ENCODE results near the gene TSPAN19.

Gene TSPAN19

GRCh38 chr12:85060916-85061315, 24.8 kb upstream of the TSPAN19 start:
- Histone ChIP-seq H3K56ac (ENCODE audit: low read length) (no peak overlapping the region), H4K8ac (ENCODE audit: low read depth, low read length) (no peak overlapping the region), H3K79me2 (ENCODE audit: control insufficient read depth, insufficient read depth, low read length) (no peaks in the 10 kb centered on the region), H2BK5ac (ENCODE audit: low read length) (no peak overlapping the region), H3K18ac (ENCODE audit: low read length) (no peak overlapping the region), H3K36me3 (ENCODE audit: control insufficient read depth, insufficient read depth, low read length) (no peaks in the 10 kb centered on the region), H3K4me1 (ENCODE audit: control insufficient read depth, low read depth, low read length) (no peaks in the 10 kb centered on the region), H4K5ac (ENCODE audit: low read length) (no peak overlapping the region), H3K79me1 (ENCODE audit: low read length) (no peaks in the 10 kb centered on the region), H2BK120ac (ENCODE audit: low read depth, low read length) (no peak overlapping the region), H2BK15ac (replicated peaks; ENCODE audit: low read depth) (no peak overlapping the region), H3K23ac (ENCODE audit: low read length) (no peak overlapping the region), H3K4ac (ENCODE audit: low read depth, low read length) (no peak overlapping the region), H3K4me3 (ENCODE audit: low read length) (no peak overlapping the region), H3K9ac (ENCODE audit: low read length) (no peak overlapping the region), H2AK5ac (ENCODE audit: low read length) (no peak overlapping the region), H3K4me2 (ENCODE audit: low read length) (no peak overlapping the region), H3K27me3 (ENCODE audit: insufficient read depth, low read length, poor library complexity) (no peaks in the 10 kb centered on the region), H3K27ac (ENCODE audit: low read depth, low read length) (no peak overlapping the region)
- no CpG with 5 or more reads among the region's 2 CpGs for WGBS (ENCODE audit: extremely low coverage, insufficient coverage, low lambda C conversion rate)
- DNase-seq = no peak

- Histone ChIP-seq H3K4me2 (ENCODE audit: low read length) (no peak overlapping the region), H3K23ac (ENCODE audit: low read length) (no peak overlapping the region), H3K79me2 (ENCODE audit: control insufficient read depth, insufficient read depth, low read length) (no peaks in the 10 kb centered on the region), H4K8ac (ENCODE audit: low read depth, low read length) (no peak overlapping the region), H3K27me3 (ENCODE audit: insufficient read depth, low read length, poor library complexity) (no peaks in the 10 kb centered on the region), H3K9ac (ENCODE audit: low read length) (no peak overlapping the region), H3K27ac (ENCODE audit: low read depth, low read length) (no peak overlapping the region), H3K4me3 (ENCODE audit: low read length) (no peak overlapping the region), H2BK120ac (ENCODE audit: low read depth, low read length) (no peak overlapping the region), H3K4me1 (ENCODE audit: control insufficient read depth, low read depth, low read length) (no peaks in the 10 kb centered on the region), H3K79me1 (ENCODE audit: low read length) (no peaks in the 10 kb centered on the region), H3K56ac (ENCODE audit: low read length) (no peak overlapping the region), H2AK5ac (ENCODE audit: low read length) (no peak overlapping the region), H3K36me3 (ENCODE audit: control insufficient read depth, insufficient read depth, low read length) (no peaks in the 10 kb centered on the region), H4K5ac (ENCODE audit: low read length) (no peak overlapping the region), H3K18ac (ENCODE audit: low read length) (no peak overlapping the region), H3K4ac (ENCODE audit: low read depth, low read length) (no peak overlapping the region), H2BK5ac (ENCODE audit: low read length) (no peak overlapping the region), H2BK15ac (replicated peaks; ENCODE audit: low read depth) (no peak overlapping the region)
- no CpG with 5 or more reads among the region's 6 CpGs for WGBS (ENCODE audit: extremely low coverage, insufficient coverage, low lambda C conversion rate)
- DNase-seq = no peak
Measured at GRCh38 chr12:85059594-85059993, 23.5 kb upstream of the TSPAN19 start.

GRCh38 chr12:85058339-85058738, 22.3 kb upstream of the TSPAN19 start:
- no CpG with 5 or more reads among the region's 3 CpGs for WGBS (ENCODE audit: extremely low coverage, insufficient coverage, low lambda C conversion rate)
- DNase-seq = no peak
- no peak overlapping the region for H3K4me2 ChIP-seq (ENCODE audit: low read length)
- H2BK15ac ChIP-seq (replicated peaks; ENCODE audit: low read depth) = no peak overlapping the region
- H3K4me3 ChIP-seq (ENCODE audit: low read length) = no peak overlapping the region
- no peak overlapping the region for H3K9ac ChIP-seq (ENCODE audit: low read length)
- no peak overlapping the region for H2BK120ac ChIP-seq (ENCODE audit: low read depth, low read length)
- H3K18ac ChIP-seq (ENCODE audit: low read length) = no peak overlapping the region
- no peaks in the 10 kb centered on the region for H3K79me1 ChIP-seq (ENCODE audit: low read length)
- H2AK5ac ChIP-seq (ENCODE audit: low read length) = no peak overlapping the region
- no peaks in the 10 kb centered on the region for H3K4me1 ChIP-seq (ENCODE audit: control insufficient read depth, low read depth, low read length)
- no peaks in the 10 kb centered on the region for H3K27me3 ChIP-seq (ENCODE audit: insufficient read depth, low read length, poor library complexity)
- no peak overlapping the region for H4K8ac ChIP-seq (ENCODE audit: low read depth, low read length)
- H4K5ac ChIP-seq (ENCODE audit: low read length) = no peak overlapping the region
- no peaks in the 10 kb centered on the region for H3K79me2 ChIP-seq (ENCODE audit: control insufficient read depth, insufficient read depth, low read length)
- no peaks in the 10 kb centered on the region for H3K36me3 ChIP-seq (ENCODE audit: control insufficient read depth, insufficient read depth, low read length)
- H3K27ac ChIP-seq (ENCODE audit: low read depth, low read length) = no peak overlapping the region
- H2BK5ac ChIP-seq (ENCODE audit: low read length) = no peak overlapping the region
- H3K23ac ChIP-seq (ENCODE audit: low read length) = no peak overlapping the region
- no peak overlapping the region for H3K56ac ChIP-seq (ENCODE audit: low read length)
- H3K4ac ChIP-seq (ENCODE audit: low read depth, low read length) = no peak overlapping the region

- Histone ChIP-seq H3K56ac (ENCODE audit: low read length) (no peak overlapping the region), H3K79me2 (ENCODE audit: control insufficient read depth, insufficient read depth, low read length) (no peaks in the 10 kb centered on the region), H3K4me1 (ENCODE audit: control insufficient read depth, low read depth, low read length) (no peaks in the 10 kb centered on the region), H2BK120ac (ENCODE audit: low read depth, low read length) (no peak overlapping the region), H4K5ac (ENCODE audit: low read length) (no peak overlapping the region), H3K18ac (ENCODE audit: low read length) (no peak overlapping the region), H3K4me2 (ENCODE audit: low read length) (no peak overlapping the region), H2BK15ac (replicated peaks; ENCODE audit: low read depth) (no peak overlapping the region), H2AK5ac (ENCODE audit: low read length) (no peak overlapping the region), H4K8ac (ENCODE audit: low read depth, low read length) (no peak overlapping the region), H2BK5ac (ENCODE audit: low read length) (no peak overlapping the region), H3K9ac (ENCODE audit: low read length) (no peak overlapping the region), H3K23ac (ENCODE audit: low read length) (no peak overlapping the region), H3K27me3 (ENCODE audit: insufficient read depth, low read length, poor library complexity) (no peaks in the 10 kb centered on the region), H3K36me3 (ENCODE audit: control insufficient read depth, insufficient read depth, low read length) (no peaks in the 10 kb centered on the region), H3K27ac (ENCODE audit: low read depth, low read length) (no peak overlapping the region), H3K79me1 (ENCODE audit: low read length) (no peaks in the 10 kb centered on the region), H3K4me3 (ENCODE audit: low read length) (no peak overlapping the region), H3K4ac (ENCODE audit: low read depth, low read length) (no peak overlapping the region)
- WGBS (ENCODE audit: extremely low coverage, insufficient coverage, low lambda C conversion rate) = no CpG with 5 or more reads among the region's 2 CpGs
- DNase-seq = peak; percentile 62
Measured at GRCh38 chr12:85057370-85057963, 21.4 kb upstream of the TSPAN19 start.

GRCh38 chr12:85043829-85044228, 7.8 kb upstream of the TSPAN19 start:
- no peak overlapping the region for H3K4me2 ChIP-seq (ENCODE audit: low read length)
- H3K79me1 ChIP-seq (ENCODE audit: low read length) = no peaks in the 10 kb centered on the region
- H4K8ac ChIP-seq (ENCODE audit: low read depth, low read length) = no peak overlapping the region
- H2AK5ac ChIP-seq (ENCODE audit: low read length) = no peak overlapping the region
- no peak overlapping the region for H2BK15ac ChIP-seq (replicated peaks; ENCODE audit: low read depth)
- no peak overlapping the region for H4K5ac ChIP-seq (ENCODE audit: low read length)
- H2BK5ac ChIP-seq (ENCODE audit: low read length) = no peak overlapping the region
- no peaks in the 10 kb centered on the region for H3K27me3 ChIP-seq (ENCODE audit: insufficient read depth, low read length, poor library complexity)
- H3K79me2 ChIP-seq (ENCODE audit: control insufficient read depth, insufficient read depth, low read length) = no peaks in the 10 kb centered on the region
- H3K27ac ChIP-seq (ENCODE audit: low read depth, low read length) = no peak overlapping the region
- no peak for DNase-seq
- no peak overlapping the region for H3K23ac ChIP-seq (ENCODE audit: low read length)
- no peaks in the 10 kb centered on the region for H3K36me3 ChIP-seq (ENCODE audit: control insufficient read depth, insufficient read depth, low read length)
- no peak overlapping the region for H3K56ac ChIP-seq (ENCODE audit: low read length)
- H3K4me3 ChIP-seq (ENCODE audit: low read length) = no peak overlapping the region
- H3K9ac ChIP-seq (ENCODE audit: low read length) = no peak overlapping the region
- H3K4ac ChIP-seq (ENCODE audit: low read depth, low read length) = no peak overlapping the region
- H3K18ac ChIP-seq (ENCODE audit: low read length) = no peak overlapping the region
- H3K4me1 ChIP-seq (ENCODE audit: control insufficient read depth, low read depth, low read length) = no peaks in the 10 kb centered on the region
- no peak overlapping the region for H2BK120ac ChIP-seq (ENCODE audit: low read depth, low read length)

- Histone ChIP-seq H3K27me3 (ENCODE audit: insufficient read depth, low read length, poor library complexity) (no peaks in the 10 kb centered on the region), H3K56ac (ENCODE audit: low read length) (no peak overlapping the region), H2BK15ac (replicated peaks; ENCODE audit: low read depth) (no peak overlapping the region), H2BK120ac (ENCODE audit: low read depth, low read length) (no peak overlapping the region), H2AK5ac (ENCODE audit: low read length) (no peak overlapping the region), H3K79me1 (ENCODE audit: low read length) (no peaks in the 10 kb centered on the region), H3K27ac (ENCODE audit: low read depth, low read length) (no peak overlapping the region), H2BK5ac (ENCODE audit: low read length) (no peak overlapping the region), H3K4me1 (ENCODE audit: control insufficient read depth, low read depth, low read length) (no peaks in the 10 kb centered on the region), H3K79me2 (ENCODE audit: control insufficient read depth, insufficient read depth, low read length) (no peaks in the 10 kb centered on the region), H4K5ac (ENCODE audit: low read length) (no peak overlapping the region), H4K8ac (ENCODE audit: low read depth, low read length) (no peak overlapping the region), H3K4ac (ENCODE audit: low read depth, low read length) (no peak overlapping the region), H3K4me3 (ENCODE audit: low read length) (no peak overlapping the region), H3K9ac (ENCODE audit: low read length) (no peak overlapping the region), H3K36me3 (ENCODE audit: control insufficient read depth, insufficient read depth, low read length) (no peaks in the 10 kb centered on the region), H3K18ac (ENCODE audit: low read length) (no peak overlapping the region), H3K4me2 (ENCODE audit: low read length) (no peak overlapping the region), H3K23ac (ENCODE audit: low read length) (no peak overlapping the region)
- no peak for DNase-seq
- WGBS (ENCODE audit: extremely low coverage, insufficient coverage, low lambda C conversion rate) = no CpG with 5 or more reads among the region's 1 CpG
Measured at GRCh38 chr12:85041395-85041794, 5.3 kb upstream of the TSPAN19 start.

Data from mesendoderm (in vitro differentiated cells).